Erythroblast (primary cell): ENCODE results near the gene SLC13A1.

Experiments
- DNase-seq, 2 experiments: peaks; one replicate each; lab custom pipeline; 2025; lab: John Stamatoyannopoulos, UW
- GATA1 ChIP-seq: IDR thresholded peaks from 2 replicates; pipeline ENCODE4 v1.6.1; 2011; ENCODE audit warnings: low read depth, mild to moderate bottlenecking, control low read depth, low read length, moderate library complexity
- POLR2A ChIP-seq: IDR thresholded peaks from 2 replicates; pipeline ENCODE4 v1.6.1; 2011; ENCODE audit warnings: mild to moderate bottlenecking, low read length

SLC13A1 gene

DNA sequence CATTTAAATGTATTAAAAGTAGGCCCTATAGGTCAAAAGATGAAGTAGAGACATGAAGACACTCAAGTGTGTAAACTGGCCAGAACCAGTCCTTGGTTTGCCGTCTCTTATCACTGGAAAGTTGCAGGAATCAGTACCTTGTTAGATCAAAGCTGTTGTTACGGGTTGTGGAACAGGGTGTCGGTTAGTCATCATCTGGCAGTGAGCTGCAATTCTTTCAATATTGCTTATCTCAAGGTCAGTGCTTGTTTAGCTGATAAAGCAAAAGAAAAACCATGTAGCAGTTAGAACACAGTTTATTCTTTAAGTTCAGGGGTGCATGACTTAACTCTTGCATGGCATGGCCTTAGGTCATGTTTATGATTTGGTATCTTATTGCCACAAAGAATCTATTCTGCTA lies 10.0 kb upstream of the SLC13A1 start:
- DNase-seq: no peak
- TF ChIP-seq GATA1 (no peak), POLR2A (no peak)

GRCh38 chr7:123208793-123209192 lies 9.0 kb upstream of the SLC13A1 start:
- TF ChIP-seq GATA1 (no peak), POLR2A (no peak)
- no peak for DNase-seq

DNA sequence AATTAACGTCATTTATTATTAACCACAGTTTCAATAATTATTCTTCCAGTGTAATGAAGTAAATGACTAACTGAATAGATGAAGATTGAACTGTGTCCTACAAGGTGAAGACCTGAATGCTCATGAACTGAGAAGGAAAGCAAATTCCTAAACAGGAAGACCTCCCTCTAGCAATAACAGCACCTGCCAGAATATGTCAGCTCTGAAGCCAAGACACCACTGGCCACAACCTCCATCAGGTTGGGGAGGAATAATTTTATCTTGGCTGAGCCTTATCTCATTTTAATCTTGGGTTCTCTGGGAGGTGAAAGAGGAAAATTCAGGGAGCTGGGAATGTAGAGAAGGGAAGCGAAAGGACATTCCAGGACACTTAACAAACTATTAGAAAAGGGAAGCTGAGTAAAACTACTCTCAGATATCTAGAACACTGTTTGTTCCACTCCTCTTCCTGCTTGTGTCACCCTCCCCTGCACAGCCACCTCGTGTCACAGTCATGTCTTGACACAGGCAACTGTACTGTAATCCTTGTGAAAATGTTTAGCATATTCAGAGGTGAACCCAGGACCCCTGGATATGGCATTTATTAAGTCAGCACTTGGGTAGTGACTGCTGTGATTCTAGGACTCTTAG lies 4.6 kb upstream of the SLC13A1 start:
- TF ChIP-seq GATA1: no peak
- no peak for TF ChIP-seq POLR2A
- DNase-seq: no peak

GRCh38 chr7:123201901-123202300 lies 2.1 kb upstream of the SLC13A1 start:
- TF ChIP-seq POLR2A: no peak
- no peak for TF ChIP-seq GATA1

DNA sequence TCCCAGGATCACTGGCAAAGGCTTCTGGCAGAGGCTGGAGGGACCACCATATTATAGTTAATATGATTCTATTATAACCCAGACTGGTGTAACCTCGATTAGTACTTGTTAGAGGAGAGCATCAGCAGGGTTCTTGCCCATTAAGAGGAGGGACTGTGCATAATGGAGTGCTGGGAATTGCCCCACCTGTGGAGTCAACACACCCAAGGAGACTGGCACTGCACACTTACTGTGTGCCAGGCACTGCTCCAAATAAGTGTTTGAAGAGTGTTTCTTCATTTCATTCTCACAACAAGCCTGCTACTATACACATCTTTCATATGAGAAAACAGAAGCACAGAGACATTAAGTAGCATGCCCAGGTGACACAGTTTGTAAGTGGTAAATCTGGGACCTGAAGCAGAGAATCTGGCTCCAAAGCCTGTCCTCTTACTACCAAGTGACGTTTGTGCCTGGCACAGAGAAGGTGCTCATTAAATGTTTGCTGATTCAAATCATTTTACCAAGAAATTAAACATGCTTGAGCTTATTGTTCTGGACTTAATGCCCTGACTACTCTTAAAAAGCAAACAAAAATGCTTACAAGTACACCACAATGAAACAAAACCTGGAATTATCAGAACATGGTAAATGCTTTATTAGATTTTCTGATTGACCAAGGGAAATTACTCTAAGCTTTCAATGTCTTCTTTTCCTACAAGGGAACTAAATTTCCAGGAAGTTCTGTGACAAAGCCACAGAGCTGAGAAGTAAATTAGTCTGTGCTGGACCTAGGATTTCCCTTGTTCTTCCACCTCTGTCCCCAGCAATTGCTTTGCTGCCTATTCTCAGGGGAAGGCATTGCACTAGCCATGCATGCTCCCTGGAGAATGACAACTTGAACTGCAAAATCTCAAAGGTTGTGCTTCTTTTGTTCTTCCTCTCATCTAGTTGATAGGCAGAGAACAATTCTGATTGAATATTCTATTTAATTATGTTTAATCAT lies 809 bp downstream of the SLC13A1 start:
- DNase-seq: no peak
- TF ChIP-seq POLR2A (no peak), GATA1 (no peak)

More at GRCh38 chr7:123201901-123202300, 2.1 kb upstream of the SLC13A1 start:
- no peak for DNase-seq

GRCh38 chr7:123198111-123198510 lies 1.7 kb downstream of the SLC13A1 start:
- TF ChIP-seq POLR2A (no peak), GATA1 (no peak)
- DNase-seq: no peak

DNA sequence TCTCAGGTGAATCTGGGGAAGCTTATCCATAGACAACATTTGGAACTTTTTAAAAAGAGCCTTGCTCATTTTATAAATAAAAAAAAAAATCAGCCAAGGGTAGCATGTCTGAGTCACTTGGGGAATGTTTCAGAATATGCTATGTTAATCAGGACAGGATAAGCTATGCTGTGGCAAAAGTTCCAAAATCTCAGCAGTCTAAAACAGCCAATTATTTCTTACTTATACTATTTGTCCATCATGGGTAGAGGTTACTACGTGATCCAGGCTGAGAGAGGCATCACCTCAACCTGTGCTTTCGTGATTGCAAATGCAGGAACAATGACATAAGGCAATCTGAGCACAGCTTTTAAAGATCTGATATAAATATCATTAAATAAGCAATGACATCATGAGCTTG lies 6.5 kb downstream of the SLC13A1 start:
- DNase-seq: no peak
- TF ChIP-seq POLR2A (no peak), GATA1 (no peak)

DNA sequence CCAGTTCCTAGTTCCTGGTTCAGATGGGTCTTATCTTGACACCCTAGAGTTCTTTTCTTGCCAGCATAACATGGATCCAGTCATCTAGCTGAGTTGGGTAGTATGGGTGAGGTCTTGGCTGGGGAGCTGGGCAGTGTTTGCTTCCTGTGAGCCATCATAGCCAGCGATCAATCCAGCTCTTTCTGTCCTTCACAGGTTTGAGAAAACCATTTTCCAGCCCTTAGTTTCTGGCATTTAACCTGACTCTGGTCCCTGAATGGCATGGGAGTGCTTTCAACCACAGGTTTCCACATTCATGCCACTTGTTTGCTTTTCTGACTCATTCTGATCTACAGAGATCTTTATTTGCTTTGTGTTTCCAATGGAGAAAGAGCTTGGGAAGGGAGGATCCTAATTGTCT lies 8.6 kb downstream of the SLC13A1 start:
- TF ChIP-seq GATA1 (no peak), POLR2A (no peak)
- no peak for DNase-seq

GRCh38 chr7:123190109-123190831 lies 9.5 kb downstream of the SLC13A1 start:
- DNase-seq: no peak
- TF ChIP-seq GATA1 (no peak), POLR2A (no peak)

DNA sequence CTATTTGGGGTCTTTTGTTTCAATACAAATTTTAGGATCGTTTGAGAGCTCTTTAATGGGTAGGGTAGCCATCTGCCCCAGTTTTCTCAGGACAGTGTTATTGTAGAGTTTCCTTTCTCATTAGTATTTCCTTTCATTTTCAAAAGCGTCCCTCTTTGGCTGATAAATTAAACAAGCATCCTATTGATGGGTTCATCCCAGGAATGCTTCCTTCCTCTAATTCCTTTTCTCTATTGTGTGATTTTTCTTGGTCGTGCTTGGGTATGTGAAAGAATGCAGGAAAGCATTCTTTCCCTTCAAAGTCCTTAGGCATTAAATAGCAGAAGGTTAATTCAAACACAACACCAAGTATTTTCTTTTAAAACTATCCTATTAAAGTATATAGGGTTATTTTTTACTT lies 14.0 kb downstream of the SLC13A1 start:
- DNase-seq: no peak
- no peak for TF ChIP-seq POLR2A
- no peak for TF ChIP-seq GATA1

GRCh38 chr7:123184271-123184670 lies 15.5 kb downstream of the SLC13A1 start:
- DNase-seq: no peak
- TF ChIP-seq GATA1: no peak
- TF ChIP-seq POLR2A: no peak

- no peak for DNase-seq
- TF ChIP-seq GATA1 (no peak), POLR2A (no peak)
These were observed 16.3 kb downstream of the SLC13A1 start for GRCh38 chr7:123183431-123183830.

- TF ChIP-seq POLR2A: no peak
- no peak for TF ChIP-seq GATA1
- DNase-seq: no peak
These were observed 22.3 kb downstream of the SLC13A1 start for GRCh38 chr7:123177442-123177841.
